AG04450 (cell line): ENCODE results near the gene HSD17B12. TPM values are rescaled to one million over a fixed set of nuclear protein-coding genes. Genes with fewer than 3 reads are reported as not detected.

Source experiments
- CTCF ChIA-PET: fragments of 300-600, 350-600 bp; formaldehyde crosslinking; extraction: SDS; loops from one replicate; lab custom pipeline; 2022; ENCODE audit warnings: antibody characterized with exemption, inconsistent platforms; lab: Charles Lee
- POLR2A ChIA-PET: fragments of 350-600 bp; formaldehyde crosslinking; extraction: SDS; loops from one replicate; lab custom pipeline; 2021; ENCODE audit warnings: antibody characterized with exemption, inconsistent platforms; lab: Yijun Ruan, JAX
- DNase-seq: peaks from one replicate; pipeline ENCODE4 v3.0.0-alpha.2; 2011; ENCODE audit warnings: low read depth, low spot score
- H3K27ac ChIP-seq: one replicate; pipeline ENCODE4 v1.5.1; 2012; ENCODE audit warnings: low read depth, low read length, control low read depth
- H3K27me3 ChIP-seq: one replicate; pipeline ENCODE4 v1.6.0; 2012; ENCODE audit warnings: low read length; ENCODE audit not compliant: control insufficient read depth, insufficient read depth
- H3K4me3 ChIP-seq: 2 replicates; pipeline ENCODE4 v1.5.1; 2011; ENCODE audit warnings: mild to moderate bottlenecking, low read depth, low read length, control low read depth
- H3K9me3 ChIP-seq: 2 replicates; pipeline ENCODE4 v1.5.1; 2012; ENCODE audit warnings: low read length; ENCODE audit not compliant: control insufficient read depth, insufficient read depth
- CTCF ChIP-seq: IDR thresholded peaks from 2 replicates; pipeline ENCODE4 v1.5.1; 2011; ENCODE audit warnings: low read depth, low read length, control low read depth, inconsistent platforms
- polyA plus RNA-seq: library from polyadenylated mRNA; depleted of rRNA; stranded (reverse); fragments of >200 nt; gene quantifications from 2 replicates; pipeline ENCODE4 v1.2.3, GENCODE V29; 2011

The HSD17B12 gene
- polyA plus RNA-seq, 1 experiment, result 59.3 TPM

- POLR2A ChIA-PET, result no interaction called here
Observed at GRCh38 chr11:43786016-43786415, 105.5 kb downstream of the HSD17B12 start.

GRCh38 chr11:43787824-43788223 is 107.3 kb downstream of the HSD17B12 start:
- H3K4me3 ChIP-seq, result no peak overlapping the region
- no peak for TF ChIP-seq CTCF
- DNase-seq, result no peak
- ChIA-PET CTCF (interaction anchor here (0.5 to 1.8 kb wide), 5 partner anchors 15 to 422 kb away, joined by 3 to 14 read pairs (median 3); no protein-coding TSS in a partner anchor), POLR2A (no interaction called here)
- no peaks in the 10 kb centered on the region for H3K27me3 ChIP-seq
- H3K9me3 ChIP-seq, result peaks cover 3% of the 10 kb centered on the region; the same call in 1 of the 2 replicates
- H3K27ac ChIP-seq, result no peak overlapping the region

More at GRCh38 chr11:43786016-43786415, 105.5 kb downstream of the HSD17B12 start:
- no peak for TF ChIP-seq CTCF
- peaks cover 3% of the 10 kb centered on the region; the same call in 1 of the 2 replicates for H3K9me3 ChIP-seq
- DNase-seq, result no peak
- no peaks in the 10 kb centered on the region for H3K27me3 ChIP-seq
- no peak overlapping the region for H3K27ac ChIP-seq
- CTCF ChIA-PET, result no interaction called here
- H3K4me3 ChIP-seq, result no peak overlapping the region

- TF ChIP-seq CTCF, result no peak
- H3K27me3 ChIP-seq, result no peaks in the 10 kb centered on the region
- H3K27ac ChIP-seq, result no peak overlapping the region
- no peak for DNase-seq
- ChIA-PET POLR2A (no interaction called here), CTCF (interaction anchor here (0.8 to 1.8 kb wide), 5 partner anchors 14 to 100 kb away, joined by 3 to 14 read pairs (median 3); no protein-coding TSS in a partner anchor)
- peaks cover 3% of the 10 kb centered on the region; the same call in 1 of the 2 replicates for H3K9me3 ChIP-seq
- no peak overlapping the region for H3K4me3 ChIP-seq
Observed at GRCh38 chr11:43788421-43788820, 107.9 kb downstream of the HSD17B12 start.

GRCh38 chr11:43789700-43790443 is 109.3 kb downstream of the HSD17B12 start:
- CTCF ChIA-PET, result interaction anchor here (1.3 kb wide), 1 partner anchor 36 kb away, joined by 7 read pairs; no protein-coding TSS in a partner anchor
- H3K27ac ChIP-seq, result no peak overlapping the region
- H3K9me3 ChIP-seq, result no peaks in the 10 kb centered on the region
- POLR2A ChIA-PET, result no interaction called here
- H3K4me3 ChIP-seq, result no peak overlapping the region
- no peak for DNase-seq
- no peaks in the 10 kb centered on the region for H3K27me3 ChIP-seq
- no peak for TF ChIP-seq CTCF

- H3K27ac ChIP-seq, result no peak overlapping the region
- POLR2A ChIA-PET, result no interaction called here
- CTCF ChIA-PET, result no interaction called here
- no peaks in the 10 kb centered on the region for H3K9me3 ChIP-seq
- TF ChIP-seq CTCF, result no peak
- no peak for DNase-seq
- no peak overlapping the region for H3K4me3 ChIP-seq
- H3K27me3 ChIP-seq, result no peaks in the 10 kb centered on the region
Observed at GRCh38 chr11:43790444-43790794, 109.9 kb downstream of the HSD17B12 start.
